22Rv1 (cell line): ENCODE data around the gene GAS6.

Experiments used
- ZFX ChIP-seq: fragments of 450-650 bp; IDR thresholded peaks from 2 replicates; pipeline ENCODE4 v1.6.1; 2017; ENCODE audit warnings: antibody characterized with exemption, borderline replicate concordance
- TF ChIP-seq, protein P1 (sequence below): fragments of 450-650 bp; IDR thresholded peaks from 2 replicates; pipeline ENCODE4 v1.5.1; 2017; ENCODE audit warnings: mild to moderate bottlenecking

- no peak for TF ChIP-seq ZFX
- TF ChIP-seq, protein P1, sequence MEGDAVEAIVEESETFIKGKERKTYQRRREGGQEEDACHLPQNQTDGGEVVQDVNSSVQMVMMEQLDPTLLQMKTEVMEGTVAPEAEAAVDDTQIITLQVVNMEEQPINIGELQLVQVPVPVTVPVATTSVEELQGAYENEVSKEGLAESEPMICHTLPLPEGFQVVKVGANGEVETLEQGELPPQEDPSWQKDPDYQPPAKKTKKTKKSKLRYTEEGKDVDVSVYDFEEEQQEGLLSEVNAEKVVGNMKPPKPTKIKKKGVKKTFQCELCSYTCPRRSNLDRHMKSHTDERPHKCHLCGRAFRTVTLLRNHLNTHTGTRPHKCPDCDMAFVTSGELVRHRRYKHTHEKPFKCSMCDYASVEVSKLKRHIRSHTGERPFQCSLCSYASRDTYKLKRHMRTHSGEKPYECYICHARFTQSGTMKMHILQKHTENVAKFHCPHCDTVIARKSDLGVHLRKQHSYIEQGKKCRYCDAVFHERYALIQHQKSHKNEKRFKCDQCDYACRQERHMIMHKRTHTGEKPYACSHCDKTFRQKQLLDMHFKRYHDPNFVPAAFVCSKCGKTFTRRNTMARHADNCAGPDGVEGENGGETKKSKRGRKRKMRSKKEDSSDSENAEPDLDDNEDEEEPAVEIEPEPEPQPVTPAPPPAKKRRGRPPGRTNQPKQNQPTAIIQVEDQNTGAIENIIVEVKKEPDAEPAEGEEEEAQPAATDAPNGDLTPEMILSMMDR = no peak
These were observed 78.5 kb downstream of the GAS6 start for GRCh38 chr13:113785051-113786010.
